Large intestine (tissue), 3 donors: Measurements from ENCODE around the gene SH2D7. TPM values are rescaled to one million over a fixed set of nuclear protein-coding genes. Genes with fewer than 3 reads are reported as not detected.

ENCODE experiments used
- DNase-seq, 2 donors: peaks; one replicate each; pipeline versions ENCODE4 v3.0.0 to v3.0.0-alpha.2; 2013
- H3K27ac ChIP-seq: one replicate; pipeline ENCODE4 v1.5.1; 2013; ENCODE audit warnings: low read length
- H3K27me3 ChIP-seq: 2 replicates; pipeline ENCODE4 v1.6.1; 2013; ENCODE audit warnings: low read length; ENCODE audit not compliant: control insufficient read depth, insufficient read depth
- H3K36me3 ChIP-seq: 2 replicates; pipeline ENCODE4 v1.6.1; 2013; ENCODE audit warnings: low read length; ENCODE audit not compliant: control insufficient read depth, insufficient read depth
- H3K4me1 ChIP-seq: one replicate; pipeline ENCODE4 v1.6.1; 2013; ENCODE audit warnings: low read length; ENCODE audit not compliant: control insufficient read depth, insufficient read depth
- H3K4me3 ChIP-seq: one replicate; pipeline ENCODE4 v1.5.1; 2013; ENCODE audit warnings: low read length
- H3K9me3 ChIP-seq: one replicate; pipeline ENCODE4 v1.6.1; 2013; ENCODE audit warnings: mild to moderate bottlenecking, low read depth, low read length, moderate library complexity; ENCODE audit not compliant: control insufficient read depth
- WGBS: methylation state at CpG from one replicate; pipeline ENCODE4 v1.1.5; 2013; ENCODE audit warnings: low lambda C conversion rate; ENCODE audit not compliant: insufficient coverage; 5-methylcytosine and 5-hydroxymethylcytosine counted together
- polyA plus RNA-seq: library from polyadenylated mRNA; unstranded; fragments of 120-200 nt; gene quantifications from one replicate; pipeline ENCODE4 v1.2.1, GENCODE V29; 2013

The SH2D7 gene
- polyA plus RNA-seq, 1 donor: 2.6 TPM

- Histone ChIP-seq H3K9me3 (no peaks in the 10 kb centered on the region), H3K27me3 (no peaks in the 10 kb centered on the region), H3K4me1 (peaks cover 47% of the 10 kb centered on the region), H3K4me3 (no peak overlapping the region), H3K27ac (peak overlapping the region; percentile 58), H3K36me3 (no peaks in the 10 kb centered on the region)
- no CpG with 5 or more reads among the region's 11 CpGs for WGBS
- DNase-seq: peak in 1 of 2 donors; percentile 50
Measured at GRCh38 chr15:78079298-78080087, 12.9 kb upstream of the SH2D7 start.

GRCh38 chr15:78080088-78080460, 12.3 kb upstream of the SH2D7 start:
- DNase-seq: no peak
- no peaks in the 10 kb centered on the region for H3K36me3 ChIP-seq
- H3K9me3 ChIP-seq: no peaks in the 10 kb centered on the region
- peaks cover 45% of the 10 kb centered on the region for H3K4me1 ChIP-seq
- H3K4me3 ChIP-seq: no peak overlapping the region
- H3K27me3 ChIP-seq: no peaks in the 10 kb centered on the region
- WGBS: no CpG with 5 or more reads among the region's 8 CpGs
- H3K27ac ChIP-seq: peak overlapping the region; percentile 58

- peak in 1 of 2 donors; percentile 16 for DNase-seq
- Histone ChIP-seq H3K27ac (no peak overlapping the region), H3K4me3 (no peak overlapping the region), H3K9me3 (no peaks in the 10 kb centered on the region), H3K36me3 (no peaks in the 10 kb centered on the region), H3K4me1 (peaks cover 40% of the 10 kb centered on the region), H3K27me3 (no peaks in the 10 kb centered on the region)
- no CpG with 5 or more reads among the region's 5 CpGs for WGBS
Measured at GRCh38 chr15:78082106-78082742, 10.1 kb upstream of the SH2D7 start.

GRCh38 chr15:78082743-78083110, 9.6 kb upstream of the SH2D7 start:
- H3K36me3 ChIP-seq: no peaks in the 10 kb centered on the region
- no peaks in the 10 kb centered on the region for H3K27me3 ChIP-seq
- peak overlapping the region; percentile 10 for H3K27ac ChIP-seq
- H3K4me1 ChIP-seq: peaks cover 40% of the 10 kb centered on the region
- no peak overlapping the region for H3K4me3 ChIP-seq
- no peaks in the 10 kb centered on the region for H3K9me3 ChIP-seq
- peak in 1 of 2 donors; percentile 3 for DNase-seq
- no CpG with 5 or more reads among the region's 1 CpG for WGBS

- Histone ChIP-seq H3K4me3 (no peak overlapping the region), H3K27me3 (no peaks in the 10 kb centered on the region), H3K4me1 (peaks cover 37% of the 10 kb centered on the region), H3K36me3 (no peaks in the 10 kb centered on the region), H3K9me3 (no peaks in the 10 kb centered on the region), H3K27ac (no peak overlapping the region)
- no peak for DNase-seq
- WGBS: no CpG with 5 or more reads among the region's 4 CpGs
Measured at GRCh38 chr15:78083186-78083585, 9.2 kb upstream of the SH2D7 start.

GRCh38 chr15:78083687-78084448, 8.5 kb upstream of the SH2D7 start:
- peak in 1 of 2 donors; percentile 60 for DNase-seq
- no peak overlapping the region for H3K4me3 ChIP-seq
- WGBS: no CpG with 5 or more reads among the region's 6 CpGs
- peaks cover 41% of the 10 kb centered on the region for H3K4me1 ChIP-seq
- H3K9me3 ChIP-seq: no peaks in the 10 kb centered on the region
- peak overlapping the region; percentile 18 for H3K27ac ChIP-seq
- no peaks in the 10 kb centered on the region for H3K27me3 ChIP-seq
- H3K36me3 ChIP-seq: no peaks in the 10 kb centered on the region

GRCh38 chr15:78084449-78084750, 8.0 kb upstream of the SH2D7 start:
- no peak for DNase-seq
- peaks cover 37% of the 10 kb centered on the region for H3K4me1 ChIP-seq

GRCh38 chr15:78085928-78086327, 6.4 kb upstream of the SH2D7 start:
- Histone ChIP-seq H3K4me3 (no peak overlapping the region), H3K9me3 (no peaks in the 10 kb centered on the region), H3K4me1 (peaks cover 27% of the 10 kb centered on the region)

More at GRCh38 chr15:78084449-78084750, 8.0 kb upstream of the SH2D7 start:
- no CpG with 5 or more reads among the region's 5 CpGs for WGBS
- H3K27me3 ChIP-seq: no peaks in the 10 kb centered on the region
- peak overlapping the region; percentile 18 for H3K27ac ChIP-seq
- no peaks in the 10 kb centered on the region for H3K36me3 ChIP-seq
- H3K9me3 ChIP-seq: no peaks in the 10 kb centered on the region
- no peak overlapping the region for H3K4me3 ChIP-seq

GRCh38 chr15:78087951-78088772, 4.2 kb upstream of the SH2D7 start:
- Histone ChIP-seq H3K36me3 (no peaks in the 10 kb centered on the region), H3K27me3 (no peaks in the 10 kb centered on the region), H3K27ac (no peak overlapping the region), H3K4me3 (no peak overlapping the region), H3K9me3 (no peaks in the 10 kb centered on the region), H3K4me1 (peaks cover 25% of the 10 kb centered on the region)
- whole genome bisulfite sequencing: 100% methylated on average over 1 of the region's 12 CpGs
- DNase-seq: no peak

More at GRCh38 chr15:78085928-78086327, 6.4 kb upstream of the SH2D7 start:
- no peak for DNase-seq
- Histone ChIP-seq H3K27ac (no peak overlapping the region), H3K27me3 (no peaks in the 10 kb centered on the region), H3K36me3 (no peaks in the 10 kb centered on the region)
- no CpG with 5 or more reads among the region's 1 CpG for WGBS

GRCh38 chr15:78088773-78089080, 3.6 kb upstream of the SH2D7 start:
- peak in 1 of 2 donors; percentile 63 for DNase-seq
- H3K9me3 ChIP-seq: no peaks in the 10 kb centered on the region
- no peak overlapping the region for H3K27ac ChIP-seq
- no peak overlapping the region for H3K4me3 ChIP-seq
- WGBS: no CpG with 5 or more reads among the region's 3 CpGs
- no peaks in the 10 kb centered on the region for H3K36me3 ChIP-seq
- no peaks in the 10 kb centered on the region for H3K27me3 ChIP-seq
- peaks cover 28% of the 10 kb centered on the region for H3K4me1 ChIP-seq
